ENCODE data around the gene KLF4. TPM values are rescaled to one million over a fixed set of nuclear protein-coding genes. Genes with fewer than 3 reads are reported as not detected.

KLF4 gene
- total RNA-seq, 1 experiment from 2014 or later, result 19.9 TPM

DNA sequence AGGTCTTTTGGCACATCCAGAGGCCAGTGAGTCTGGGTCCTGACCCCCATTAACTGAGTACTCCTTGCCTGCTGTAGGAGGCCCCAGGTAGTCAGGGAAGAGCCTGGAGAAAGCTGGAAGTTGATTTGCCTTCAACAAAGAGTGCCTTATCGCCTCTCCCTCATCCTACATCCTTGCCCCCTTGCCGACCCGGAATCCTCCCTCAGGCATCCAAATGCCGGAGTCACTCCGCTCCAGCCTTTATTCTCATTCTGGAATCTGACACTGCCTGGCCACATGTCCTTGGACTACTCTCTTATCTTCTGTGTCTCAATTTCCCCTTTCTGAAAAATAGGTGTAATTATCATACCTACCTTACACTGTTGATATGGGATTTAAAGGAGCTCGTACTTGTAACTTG, 39.1 kb upstream of the KLF4 start:
- H3K4me1 Mint-ChIP-seq (ENCODE audit: low read depth, unreplicated experiment), result no peaks in the 10 kb centered on the region

DNA sequence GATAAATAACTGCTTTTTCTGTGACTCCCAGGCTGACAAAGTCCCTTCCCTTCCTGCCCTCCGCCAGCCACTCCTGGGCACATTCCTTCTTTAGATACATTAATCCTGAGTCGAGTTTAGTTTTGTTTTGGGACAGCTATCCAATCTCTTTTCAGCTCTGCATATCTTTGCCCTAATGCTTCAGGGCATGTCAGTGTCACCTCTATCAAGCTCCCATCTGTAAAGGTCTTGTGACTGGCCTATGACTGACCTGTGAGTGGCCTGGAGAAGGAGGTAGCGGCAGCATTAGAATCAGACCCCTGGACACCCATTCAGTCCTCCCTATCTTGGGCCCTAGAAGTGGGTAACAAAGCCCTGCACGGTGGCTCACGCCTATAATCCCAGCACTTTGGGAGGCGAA, 34.0 kb upstream of the KLF4 start:
- no peak overlapping the region for H3K4me3 Mint-ChIP-seq (ENCODE audit: low read depth, unreplicated experiment)
- H3K4me1 Mint-ChIP-seq (ENCODE audit: low read depth, unreplicated experiment), result no peaks in the 10 kb centered on the region
- intact Hi-C loops (cut with micrococcal nuclease; ENCODE audit: unreplicated experiment), result no loop called here
- H3K36me3 Mint-ChIP-seq (ENCODE audit: insufficient read depth, unreplicated experiment), result no peaks in the 10 kb centered on the region
- TF ChIP-seq, protein P1, sequence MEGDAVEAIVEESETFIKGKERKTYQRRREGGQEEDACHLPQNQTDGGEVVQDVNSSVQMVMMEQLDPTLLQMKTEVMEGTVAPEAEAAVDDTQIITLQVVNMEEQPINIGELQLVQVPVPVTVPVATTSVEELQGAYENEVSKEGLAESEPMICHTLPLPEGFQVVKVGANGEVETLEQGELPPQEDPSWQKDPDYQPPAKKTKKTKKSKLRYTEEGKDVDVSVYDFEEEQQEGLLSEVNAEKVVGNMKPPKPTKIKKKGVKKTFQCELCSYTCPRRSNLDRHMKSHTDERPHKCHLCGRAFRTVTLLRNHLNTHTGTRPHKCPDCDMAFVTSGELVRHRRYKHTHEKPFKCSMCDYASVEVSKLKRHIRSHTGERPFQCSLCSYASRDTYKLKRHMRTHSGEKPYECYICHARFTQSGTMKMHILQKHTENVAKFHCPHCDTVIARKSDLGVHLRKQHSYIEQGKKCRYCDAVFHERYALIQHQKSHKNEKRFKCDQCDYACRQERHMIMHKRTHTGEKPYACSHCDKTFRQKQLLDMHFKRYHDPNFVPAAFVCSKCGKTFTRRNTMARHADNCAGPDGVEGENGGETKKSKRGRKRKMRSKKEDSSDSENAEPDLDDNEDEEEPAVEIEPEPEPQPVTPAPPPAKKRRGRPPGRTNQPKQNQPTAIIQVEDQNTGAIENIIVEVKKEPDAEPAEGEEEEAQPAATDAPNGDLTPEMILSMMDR (IDR thresholded peaks at IDR 0.05; ENCODE audit: unreplicated experiment), result no peak
- H3K27me3 Mint-ChIP-seq (ENCODE audit: unreplicated experiment), result no peaks in the 10 kb centered on the region
- DNase-seq, result no peak
- no TSS peak for BruUV-seq (replicated peaks)
- no peak overlapping the region for H3K27ac Mint-ChIP-seq (ENCODE audit: unreplicated experiment)
- H3K9me3 Mint-ChIP-seq (ENCODE audit: low read depth, unreplicated experiment), result no peaks in the 10 kb centered on the region
- CTCF ChIA-PET, result no interaction called here

More for the DNA sequence above, 39.1 kb upstream of the KLF4 start:
- no peak for DNase-seq
- Mint-ChIP-seq H3K27me3 (ENCODE audit: unreplicated experiment) (no peaks in the 10 kb centered on the region), H3K27ac (ENCODE audit: unreplicated experiment) (no peak overlapping the region), H3K36me3 (ENCODE audit: insufficient read depth, unreplicated experiment) (no peaks in the 10 kb centered on the region), H3K9me3 (ENCODE audit: low read depth, unreplicated experiment) (no peaks in the 10 kb centered on the region), H3K4me3 (ENCODE audit: low read depth, unreplicated experiment) (no peak overlapping the region)
- intact Hi-C loops (cut with micrococcal nuclease; ENCODE audit: unreplicated experiment), result no loop called here
- TF ChIP-seq, protein P1 (IDR thresholded peaks at IDR 0.05; ENCODE audit: unreplicated experiment), result no peak
- CTCF ChIA-PET, result interaction anchor here (0.7 kb wide), 1 partner anchor 353 kb away, joined by 3 read pairs; no protein-coding TSS in a partner anchor
- no TSS peak for BruUV-seq (replicated peaks)

DNA sequence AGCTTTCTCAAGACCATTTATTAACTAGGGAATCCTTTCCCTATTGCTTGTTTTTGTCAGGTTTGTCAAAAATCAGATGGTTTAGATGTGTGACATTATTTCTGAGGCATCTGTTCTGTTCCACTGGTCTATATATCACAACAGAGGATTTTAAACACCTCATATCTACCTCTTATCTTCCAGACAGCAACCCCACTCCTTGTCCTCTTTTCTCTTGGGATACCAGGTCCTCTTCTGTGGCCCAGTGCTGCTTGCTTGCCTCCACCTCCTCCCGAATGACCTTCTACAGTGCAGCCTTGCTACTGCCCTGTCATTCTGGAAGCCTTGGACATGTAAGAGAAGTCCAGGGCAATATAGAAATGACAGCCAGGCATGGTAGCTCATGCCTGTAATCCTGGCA, 30.6 kb upstream of the KLF4 start:
- Mint-ChIP-seq H3K4me1 (ENCODE audit: low read depth, unreplicated experiment) (no peaks in the 10 kb centered on the region), H3K27ac (ENCODE audit: unreplicated experiment) (no peak overlapping the region), H3K36me3 (ENCODE audit: insufficient read depth, unreplicated experiment) (no peaks in the 10 kb centered on the region), H3K4me3 (ENCODE audit: low read depth, unreplicated experiment) (no peak overlapping the region), H3K9me3 (ENCODE audit: low read depth, unreplicated experiment) (no peaks in the 10 kb centered on the region), H3K27me3 (ENCODE audit: unreplicated experiment) (no peaks in the 10 kb centered on the region)
- BruUV-seq (replicated peaks), result no TSS peak
- DNase-seq, result no peak
- intact Hi-C loops (cut with micrococcal nuclease; ENCODE audit: unreplicated experiment), result no loop called here
- TF ChIP-seq, protein P1 (IDR thresholded peaks at IDR 0.05; ENCODE audit: unreplicated experiment), result no peak
- CTCF ChIA-PET, result no interaction called here

DNA sequence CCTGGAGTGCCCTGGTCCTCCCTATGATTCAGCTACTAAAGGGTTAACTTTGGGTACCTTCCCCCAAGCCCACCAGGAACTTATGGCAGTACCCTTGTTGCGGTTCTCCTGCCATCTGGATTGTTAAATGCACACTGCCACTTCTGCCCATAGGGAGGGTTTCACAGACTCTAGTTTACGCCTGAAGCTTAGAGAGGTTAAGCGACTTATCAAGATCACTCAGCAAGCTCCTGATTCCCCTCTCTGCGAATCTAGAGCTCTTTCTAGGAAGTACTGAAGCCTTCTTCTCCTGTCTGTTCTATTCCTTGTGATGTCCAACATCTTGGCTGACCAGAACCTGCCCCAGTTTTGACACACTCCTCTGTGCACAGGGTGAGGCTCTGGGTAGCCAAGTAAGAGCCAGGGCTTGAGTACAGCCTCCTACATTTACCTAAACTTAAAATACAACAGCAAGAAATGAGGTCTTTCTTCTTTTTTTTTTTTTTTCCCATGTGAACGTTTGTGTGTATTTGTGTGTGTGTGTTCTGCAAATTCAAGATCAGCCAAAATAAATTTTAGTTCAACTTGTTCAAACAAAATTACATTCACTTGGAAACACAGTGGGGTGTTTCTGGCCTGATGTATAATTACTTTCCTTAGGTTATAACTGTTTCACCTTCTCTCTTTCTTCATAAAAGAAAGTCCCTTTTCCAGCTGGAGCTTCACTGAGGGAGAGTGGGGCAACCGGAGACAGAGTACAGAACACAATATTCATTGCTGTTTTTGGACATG, 28.7 kb upstream of the KLF4 start:
- TF ChIP-seq, protein P1 (IDR thresholded peaks at IDR 0.05; ENCODE audit: unreplicated experiment), result no peak
- no peak for DNase-seq
- Mint-ChIP-seq H3K9me3 (ENCODE audit: low read depth, unreplicated experiment) (no peaks in the 10 kb centered on the region), H3K4me1 (ENCODE audit: low read depth, unreplicated experiment) (no peaks in the 10 kb centered on the region), H3K4me3 (ENCODE audit: low read depth, unreplicated experiment) (no peak overlapping the region), H3K27me3 (ENCODE audit: unreplicated experiment) (no peaks in the 10 kb centered on the region), H3K27ac (ENCODE audit: unreplicated experiment) (no peak overlapping the region), H3K36me3 (ENCODE audit: insufficient read depth, unreplicated experiment) (no peaks in the 10 kb centered on the region)
- CTCF ChIA-PET, result no interaction called here
- intact Hi-C loops (cut with micrococcal nuclease; ENCODE audit: unreplicated experiment), result no loop called here
- no TSS peak for BruUV-seq (replicated peaks)

Data from Calu3 (cell line).